HepG2 (cell line): Measurements from ENCODE around the gene RABIF. TPM values are rescaled to one million over a fixed set of nuclear protein-coding genes. Genes with fewer than 3 reads are reported as not detected.

ENCODE experiments used
- EP300 ChIP-seq, 3 experiments: sonication (generic) in 1 of 3; formaldehyde crosslinking in 1 of 3; IDR thresholded peaks; 2 replicates each; pipeline versions ENCODE4 v1.5.1 to v1.6.1; 2011 to 2020; ENCODE audit warnings: low read depth in 2 of 3, low read length in 2 of 3, borderline replicate concordance in 1 of 3, improper control_type of control experiment in 1 of 3, mild to moderate bottlenecking in 1 of 3, missing genetic modification reagents in 1 of 3, moderate library complexity in 1 of 3
- GATAD1 ChIP-seq: IDR thresholded peaks from 2 replicates; pipeline ENCODE4 v1.6.1; 2016; ENCODE audit warnings: missing genetic modification reagents, missing compliant biosample characterization
- HNF4G ChIP-seq, 2 experiments: sonication (generic) in 1 of 2; formaldehyde crosslinking in 1 of 2; IDR thresholded peaks; 2 replicates each; pipeline versions ENCODE4 v1.4.0 to v1.6.1; 2011 to 2020; ENCODE audit warnings: borderline replicate concordance in 2 of 2, low read depth in 2 of 2, mild to moderate bottlenecking in 2 of 2, low read length in 1 of 2, missing genetic modification reagents in 1 of 2, moderate library complexity in 1 of 2
- ISX ChIP-seq: sonication (generic); formaldehyde crosslinking; conservative IDR thresholded peaks from 2 replicates; pipeline ENCODE4 v1.5.0; 2020; ENCODE audit warnings: missing genetic modification reagents
- JDP2 ChIP-seq: sonication (generic); formaldehyde crosslinking; IDR thresholded peaks from 2 replicates; pipeline ENCODE4 v1.8.1; 2022; ENCODE audit warnings: missing genetic modification reagents, borderline replicate concordance
- MEF2D ChIP-seq: sonication (generic); formaldehyde crosslinking; IDR thresholded peaks from 2 replicates; pipeline ENCODE4 v1.5.1; 2020; ENCODE audit warnings: mild to moderate bottlenecking, missing genetic modification reagents
- NR2F1 ChIP-seq, 2 experiments: fragments of 450-650 bp in 1 of 2; formaldehyde crosslinking in 1 of 2; IDR thresholded peaks; 2 replicates each; pipeline versions ENCODE4 v1.5.0 to v1.6.1; 2016 to 2020; ENCODE audit warnings: mild to moderate bottlenecking in 1 of 2, missing compliant biosample characterization in 1 of 2, missing genetic modification reagents in 1 of 2, moderate library complexity in 1 of 2
- PHF21A ChIP-seq: sonication (generic); formaldehyde crosslinking; IDR thresholded peaks from 2 replicates; pipeline ENCODE4 v1.5.0; 2020; ENCODE audit warnings: mild to moderate bottlenecking, missing genetic modification reagents
- RAD21 ChIP-seq: fragments of 450-650 bp; formaldehyde crosslinking; IDR thresholded peaks from 2 replicates; pipeline ENCODE4 v1.5.0; 2020; ENCODE audit warnings: mild to moderate bottlenecking
- RFX5 ChIP-seq: IDR thresholded peaks from 2 replicates; pipeline ENCODE4 v1.6.1; 2011; ENCODE audit warnings: low read depth, low read length, improper control_type of control experiment
- RFXANK ChIP-seq: IDR thresholded peaks from 2 replicates; pipeline ENCODE4 v1.6.1; 2016
- SOX5 ChIP-seq: IDR thresholded peaks from 2 replicates; pipeline ENCODE4 v1.6.1; 2016; ENCODE audit warnings: borderline replicate concordance
- TCF12 ChIP-seq, 2 experiments: fragments of 450-650 bp in 1 of 2; sonication (generic) in 1 of 2; formaldehyde crosslinking in 1 of 2; IDR thresholded peaks; 2 replicates each; pipeline versions ENCODE4 v1.6.1 to v1.8.0; 2017 to 2022; ENCODE audit warnings: antibody characterized with exemption in 1 of 2, mild to moderate bottlenecking in 1 of 2, missing genetic modification reagents in 1 of 2, moderate library complexity in 1 of 2
- TEAD2 ChIP-seq: sonication (generic); formaldehyde crosslinking; IDR thresholded peaks from 2 replicates; pipeline ENCODE4 v1.9.0; 2021; ENCODE audit warnings: missing genetic modification reagents
- TFAP4 ChIP-seq: sonication (generic); IDR thresholded peaks from 2 replicates; pipeline ENCODE4 v1.6.1; 2016; ENCODE audit warnings: low read depth, borderline replicate concordance
- ZBTB20 ChIP-seq: sonication (generic); formaldehyde crosslinking; IDR thresholded peaks from 2 replicates; pipeline ENCODE4 v1.8.1; 2023; ENCODE audit warnings: missing genetic modification reagents, low read depth, mild to moderate bottlenecking, borderline replicate concordance
- ZNF335 ChIP-seq: sonication (generic); formaldehyde crosslinking; IDR thresholded peaks from 2 replicates; pipeline ENCODE4 v1.4.0; 2020; ENCODE audit warnings: missing genetic modification reagents
- ZNF781 ChIP-seq: sonication (generic); formaldehyde crosslinking; IDR thresholded peaks from 2 replicates; pipeline ENCODE4 v1.5.1; 2020; ENCODE audit warnings: borderline replicate concordance, mild to moderate bottlenecking, missing genetic modification reagents; ENCODE audit errors: not compliant biosample characterization
- polyA plus RNA-seq, 8 experiments: library from polyadenylated mRNA; depleted of rRNA in 3 of 8; stranded (reverse) in 7 of 8; unstranded in 1 of 8; fragments of >200 nt; fragmentation: Illumina TruSeq in 4 of 8; extraction: Trizol in 4 of 8; gene quantifications; 2 replicates each; pipeline versions ENCODE4 v1.2.1 to v1.2.3, GENCODE V29; 2011 to 2016; ENCODE audit warnings: low read depth in 4 of 8, missing spikeins in 1 of 8, mixed read lengths in 1 of 8; ENCODE audit not compliant: insufficient read depth in 1 of 8
- total RNA-seq, 5 experiments: library from RNA; depleted of rRNA; stranded (reverse); fragments of >200 nt; fragmentation: Illumina TruSeq; extraction: Trizol; gene quantifications; 2 replicates each; pipeline ENCODE4 v1.2.3, GENCODE V29; 2016; ENCODE audit warnings: low read depth in 1 of 5
- TF ChIP-seq, protein P1 (sequence below): IDR thresholded peaks from 2 replicates; pipeline ENCODE4 v1.6.1; 2016; ENCODE audit warnings: control low read depth
- TF ChIP-seq, protein P2 (sequence below): IDR thresholded peaks from 2 replicates; pipeline ENCODE4 v1.6.1; 2016; ENCODE audit warnings: mild to moderate bottlenecking
- TF ChIP-seq, protein P3 (sequence below): IDR thresholded peaks from 2 replicates; pipeline ENCODE4 v1.6.1; 2016

The RABIF gene
- total and polyA plus RNA-seq, 2 of the 13 experiments (the other 11 are each of a cell fraction or from before 2014, with no cell fraction given): 7.6 to 8.3 TPM

- TF ChIP-seq EP300 (IDR thresholded peaks at IDR 0.05; ENCODE audit: low read depth in 2 of 2, low read length in 2 of 2) (peak in 1 of 2 experiments; percentile 64; a peak in 2 of 4 replicates), EP300 (CRISPR knock-in tag; IDR thresholded peaks at IDR 0.05; ENCODE audit: borderline replicate concordance) (peak; percentile 63; the same call in 1 of the 2 replicates), TCF12 (IDR thresholded peaks at IDR 0.05) (no peak), TCF12 (CRISPR knock-in tag; IDR thresholded peaks at IDR 0.05) (no peak), PHF21A (CRISPR knock-in tag) (0 out of 2 replicates have a peak, but pooled peaks have one; percentile 15), HNF4G (IDR thresholded peaks at IDR 0.05; ENCODE audit: borderline replicate concordance, low read depth, low read length) (peak; percentile 89), HNF4G (CRISPR knock-in tag; IDR thresholded peaks at IDR 0.05; ENCODE audit: borderline replicate concordance, low read depth) (peak; percentile 64; the same call in 1 of the 2 replicates), ZBTB20 (no peak), JDP2 (no peak), TEAD2 (CRISPR knock-in tag) (no peak), TFAP4 (peak; percentile 71; the same call in 1 of the 2 replicates), SOX5 (CRISPR knock-in tag) (peak; percentile 19; the same call in 1 of the 2 replicates), ZNF335 (CRISPR knock-in tag) (peak; percentile 32; the same call in 1 of the 2 replicates), RFXANK (CRISPR knock-in tag) (0 out of 2 replicates have a peak, but pooled peaks have one; percentile 20), RFX5 (no peak), RAD21 (CRISPR knock-in tag) (0 out of 2 replicates have a peak, but pooled peaks have one; percentile 7), ISX (no peak), MEF2D (CRISPR knock-in tag) (no peak), GATAD1 (CRISPR knock-in tag) (no peak), NR2F1 (CRISPR knock-in tag; IDR thresholded peaks at IDR 0.05) (peak in 1 of 2 experiments; percentile 77; a peak in 2 of 4 replicates), ZNF781 (CRISPR knock-in tag) (no peak)
- TF ChIP-seq, protein P1, sequence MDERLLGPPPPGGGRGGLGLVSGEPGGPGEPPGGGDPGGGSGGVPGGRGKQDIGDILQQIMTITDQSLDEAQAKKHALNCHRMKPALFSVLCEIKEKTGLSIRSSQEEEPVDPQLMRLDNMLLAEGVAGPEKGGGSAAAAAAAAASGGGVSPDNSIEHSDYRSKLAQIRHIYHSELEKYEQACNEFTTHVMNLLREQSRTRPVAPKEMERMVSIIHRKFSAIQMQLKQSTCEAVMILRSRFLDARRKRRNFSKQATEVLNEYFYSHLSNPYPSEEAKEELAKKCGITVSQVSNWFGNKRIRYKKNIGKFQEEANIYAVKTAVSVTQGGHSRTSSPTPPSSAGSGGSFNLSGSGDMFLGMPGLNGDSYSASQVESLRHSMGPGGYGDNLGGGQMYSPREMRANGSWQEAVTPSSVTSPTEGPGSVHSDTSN (CRISPR knock-in tag): peak; percentile 31; the same call in 1 of the 2 replicates
- TF ChIP-seq, protein P2, sequence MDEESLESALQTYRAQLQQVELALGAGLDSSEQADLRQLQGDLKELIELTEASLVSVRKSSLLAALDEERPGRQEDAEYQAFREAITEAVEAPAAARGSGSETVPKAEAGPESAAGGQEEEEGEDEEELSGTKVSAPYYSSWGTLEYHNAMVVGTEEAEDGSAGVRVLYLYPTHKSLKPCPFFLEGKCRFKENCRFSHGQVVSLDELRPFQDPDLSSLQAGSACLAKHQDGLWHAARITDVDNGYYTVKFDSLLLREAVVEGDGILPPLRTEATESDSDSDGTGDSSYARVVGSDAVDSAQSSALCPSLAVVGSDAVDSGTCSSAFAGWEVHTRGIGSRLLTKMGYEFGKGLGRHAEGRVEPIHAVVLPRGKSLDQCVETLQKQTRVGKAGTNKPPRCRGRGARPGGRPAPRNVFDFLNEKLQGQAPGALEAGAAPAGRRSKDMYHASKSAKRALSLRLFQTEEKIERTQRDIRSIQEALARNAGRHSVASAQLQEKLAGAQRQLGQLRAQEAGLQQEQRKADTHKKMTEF: peak; percentile 60; the same call in 1 of the 2 replicates
- TF ChIP-seq, protein P3, sequence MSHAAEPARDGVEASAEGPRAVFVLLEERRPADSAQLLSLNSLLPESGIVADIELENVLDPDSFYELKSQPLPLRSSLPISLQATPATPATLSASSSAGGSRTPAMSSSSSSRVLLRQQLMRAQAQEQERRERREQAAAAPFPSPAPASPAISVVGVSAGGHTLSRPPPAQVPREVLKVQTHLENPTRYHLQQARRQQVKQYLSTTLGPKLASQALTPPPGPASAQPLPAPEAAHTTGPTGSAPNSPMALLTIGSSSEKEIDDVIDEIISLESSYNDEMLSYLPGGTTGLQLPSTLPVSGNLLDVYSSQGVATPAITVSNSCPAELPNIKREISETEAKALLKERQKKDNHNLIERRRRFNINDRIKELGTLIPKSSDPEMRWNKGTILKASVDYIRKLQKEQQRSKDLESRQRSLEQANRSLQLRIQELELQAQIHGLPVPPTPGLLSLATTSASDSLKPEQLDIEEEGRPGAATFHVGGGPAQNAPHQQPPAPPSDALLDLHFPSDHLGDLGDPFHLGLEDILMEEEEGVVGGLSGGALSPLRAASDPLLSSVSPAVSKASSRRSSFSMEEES (CRISPR knock-in tag): peak; percentile 62; the same call in 1 of the 2 replicates
Measured at GRCh38 chr1:202862679-202863560, 26.0 kb downstream of the RABIF start (continued).
